ENCODE results near the gene PRDM13. TPM values are rescaled to one million over a fixed set of nuclear protein-coding genes. Genes with fewer than 3 reads are reported as not detected.
"Not testable (repeated sequence)": the region's sequence is repeated elsewhere in the genome, so short reads cannot be mapped to it uniquely, and the experiment has no call there.

PRDM13 gene
- total RNA-seq, 1 donor from 2014 or later = not detected

DNA sequence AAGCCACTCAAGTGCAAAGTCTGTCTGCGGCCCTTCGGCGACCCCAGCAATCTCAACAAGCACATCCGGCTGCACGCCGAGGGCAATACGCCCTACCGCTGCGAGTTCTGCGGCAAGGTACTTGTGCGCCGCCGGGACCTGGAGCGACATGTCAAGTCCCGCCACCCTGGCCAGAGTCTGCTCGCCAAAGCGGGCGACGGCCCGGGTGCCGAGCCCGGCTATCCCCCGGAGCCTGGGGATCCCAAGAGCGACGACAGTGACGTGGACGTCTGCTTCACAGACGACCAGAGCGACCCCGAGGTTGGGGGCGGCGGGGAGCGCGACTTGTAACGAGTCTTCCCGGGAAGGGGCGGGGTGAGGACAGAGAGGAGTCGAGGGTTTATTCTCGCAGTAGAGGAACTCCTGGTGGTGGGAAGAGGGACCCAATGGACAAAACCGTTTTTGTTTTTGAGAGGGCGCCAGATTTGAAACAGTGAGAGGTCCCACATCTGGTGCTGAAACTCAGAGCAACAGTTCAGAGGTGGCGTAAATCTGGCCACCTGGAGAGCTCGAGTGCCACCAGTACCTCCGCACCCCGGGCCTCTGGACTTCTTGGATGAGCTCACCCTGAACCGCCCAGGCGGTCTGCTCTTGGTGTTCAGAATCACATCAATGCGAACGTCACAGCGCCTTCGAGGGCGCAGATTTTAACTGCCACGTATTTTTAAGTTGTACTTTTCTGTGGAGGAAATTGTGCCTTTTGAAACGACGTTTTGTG lies 8.0 kb downstream of the PRDM13 start:
- intact Hi-C loops (cut with DNase I) = loop anchor here (5.0 kb wide), 1 partner anchor 147 kb away; no protein-coding TSS in a partner anchor
- DNase-seq (ENCODE audit: missing footprints) = no peak
- ATAC-seq = no peak

DNA sequence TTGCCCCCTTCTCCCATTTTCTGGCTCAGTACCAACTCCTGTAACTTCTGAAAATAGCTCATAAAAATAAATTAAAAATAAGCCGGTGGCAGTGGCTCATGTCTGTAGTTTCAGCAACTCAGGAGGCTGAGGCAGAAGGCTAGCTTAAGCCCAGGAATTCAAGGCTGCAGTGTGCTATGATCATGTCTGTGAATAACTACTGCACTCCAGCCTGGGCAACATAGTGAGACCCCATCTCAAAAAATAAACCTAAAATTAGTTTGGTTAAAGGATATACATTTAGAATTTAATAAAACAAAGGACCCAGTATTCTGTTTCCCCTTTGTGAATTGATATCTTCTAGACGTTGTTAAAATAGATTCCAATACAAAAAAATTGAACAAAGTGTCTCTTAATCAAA lies 10.5 kb downstream of the PRDM13 start:
- ATAC-seq (no peak), DNase-seq (ENCODE audit: missing footprints) (no peak)
- intact Hi-C loops (cut with DNase I) = no loop called here

GRCh38 chr6:99618649-99619408 lies 12.2 kb downstream of the PRDM13 start:
- DNase-seq (ENCODE audit: missing footprints) = no peak
- intact Hi-C loops (cut with DNase I) = no loop called here
- no peak for ATAC-seq

GRCh38 chr6:99619409-99619762 lies 12.8 kb downstream of the PRDM13 start:
- ATAC-seq = no peak
- intact Hi-C loops (cut with DNase I) = no loop called here
- DNase-seq (ENCODE audit: missing footprints) = no peak

DNA sequence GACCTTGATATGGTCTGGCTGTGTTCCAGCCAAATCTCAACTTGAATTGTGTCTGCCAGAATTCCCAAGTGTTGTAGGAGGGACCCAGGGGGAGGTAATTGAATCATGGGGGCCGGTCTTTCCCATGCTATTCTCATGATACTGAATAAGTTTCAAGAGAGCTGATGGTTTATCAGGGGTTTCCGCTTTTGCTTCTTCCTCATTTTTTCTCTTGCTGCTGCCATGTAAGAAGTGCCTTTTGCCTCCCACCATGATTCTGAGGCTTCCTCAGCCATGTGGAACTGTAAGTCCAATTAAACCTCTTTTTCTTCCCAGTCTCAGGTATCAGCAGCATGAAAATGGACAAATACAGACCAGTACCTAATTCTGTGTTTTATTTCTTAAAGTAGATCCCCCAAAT lies 15.4 kb downstream of the PRDM13 start:
- intact Hi-C loops (cut with DNase I); ATAC-seq; DNase-seq (ENCODE audit: missing footprints): not testable (repeated sequence)

DNA sequence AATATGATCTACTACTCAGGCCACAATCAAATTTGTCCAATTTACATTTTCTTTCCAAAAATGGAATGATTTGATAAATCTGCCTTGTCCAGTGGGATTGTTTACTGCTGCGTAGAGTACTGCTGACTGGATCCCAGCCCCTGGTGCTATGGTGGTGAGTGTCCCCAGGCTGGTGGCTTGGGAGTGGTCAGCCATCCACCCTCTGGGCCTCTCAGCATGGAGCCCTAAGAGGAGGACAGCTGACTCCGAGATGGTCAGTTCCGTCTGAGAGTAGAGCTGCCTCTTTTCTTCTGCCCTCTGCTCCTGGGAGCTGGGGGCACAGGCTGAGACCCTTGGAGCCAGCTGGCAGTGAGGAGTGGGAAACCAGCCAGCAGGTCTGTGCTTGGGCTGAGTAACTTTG lies 22.7 kb downstream of the PRDM13 start:
- no peak for ATAC-seq
- intact Hi-C loops (cut with DNase I) = no loop called here
- DNase-seq (ENCODE audit: missing footprints) = no peak

DNA sequence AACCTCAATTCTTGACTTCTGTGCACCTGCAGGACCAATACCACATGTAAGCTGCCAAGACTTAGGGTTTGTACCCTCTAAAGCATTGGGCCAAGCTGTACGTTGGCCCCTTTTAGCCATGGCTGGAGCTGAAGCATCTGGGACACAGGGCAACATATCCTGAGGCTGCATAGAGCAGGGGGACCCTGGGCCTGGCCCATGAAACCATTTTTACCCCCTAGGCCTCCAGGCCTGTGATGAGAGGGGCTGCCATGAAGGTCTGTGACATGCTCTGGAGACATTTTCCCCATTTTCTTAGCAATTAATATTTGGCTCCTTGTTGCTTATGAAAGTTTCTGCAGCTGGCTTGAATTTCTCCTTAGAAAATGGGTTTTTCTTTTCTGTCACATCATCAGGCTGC lies 31.0 kb downstream of the PRDM13 start:
- DNase-seq (ENCODE audit: missing footprints) (no peak), ATAC-seq (no peak)
- intact Hi-C loops (cut with DNase I) = no loop called here

DNA sequence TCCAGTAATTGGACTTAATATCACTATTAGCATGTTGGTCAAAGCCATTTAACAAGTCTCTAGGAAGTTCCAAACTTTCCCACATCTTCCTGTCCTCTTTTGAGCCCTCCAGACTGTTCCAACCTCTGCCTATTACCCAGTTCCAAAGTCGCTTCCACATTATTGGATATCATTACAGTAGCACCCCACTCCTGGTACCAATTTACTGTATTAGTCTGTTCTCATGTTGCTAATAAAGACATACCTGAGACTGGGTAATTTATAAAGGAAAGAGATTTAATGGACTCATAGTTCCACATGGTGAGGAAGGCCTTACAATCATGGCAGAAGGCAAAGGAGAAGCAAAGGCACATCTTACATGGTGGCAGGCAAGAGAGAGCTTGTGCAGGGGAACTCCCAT lies 31.7 kb downstream of the PRDM13 start:
- intact Hi-C loops (cut with DNase I); DNase-seq (ENCODE audit: missing footprints); ATAC-seq: not testable (repeated sequence)

DNA sequence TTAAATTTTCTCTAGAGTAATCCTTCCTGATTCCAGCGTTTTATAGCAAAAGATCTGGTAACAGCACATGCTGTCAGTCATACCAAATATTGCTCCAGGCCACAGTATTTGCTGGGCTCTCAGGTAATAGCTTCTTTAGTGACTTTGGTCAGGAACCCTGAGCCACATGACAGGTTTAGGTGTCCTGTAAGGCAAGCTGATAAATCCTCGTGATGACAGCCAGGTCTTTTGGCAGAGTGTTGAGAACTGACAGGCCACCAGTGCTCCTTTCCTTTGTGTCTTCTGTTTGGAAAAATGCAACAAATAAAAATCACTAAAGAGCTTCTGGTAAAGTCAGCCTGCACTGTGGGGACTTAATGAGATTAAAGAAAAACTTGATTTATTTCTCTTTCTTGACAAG lies 34.6 kb downstream of the PRDM13 start:
- DNase-seq (ENCODE audit: missing footprints) (no peak), ATAC-seq (no peak)
- intact Hi-C loops (cut with DNase I) = no loop called here

DNA sequence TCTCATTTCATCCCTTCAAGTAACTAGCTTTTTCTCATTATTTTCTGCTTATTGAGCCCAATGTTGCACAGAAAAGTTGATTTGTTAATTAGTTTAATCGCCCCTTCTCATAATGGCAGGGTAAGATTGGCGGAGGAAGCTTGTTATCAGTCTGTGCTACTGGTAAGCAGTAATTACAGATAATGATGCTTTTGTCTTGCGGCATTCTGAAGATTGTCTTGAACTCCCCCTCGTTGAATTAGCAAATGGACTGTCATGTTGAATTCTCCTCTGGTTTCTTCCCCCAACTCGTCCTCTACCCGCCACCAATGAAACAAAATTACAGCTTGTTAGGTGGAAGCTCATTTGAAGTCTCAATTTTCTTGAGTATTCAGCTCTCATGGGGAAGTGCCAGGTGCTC lies 39.4 kb downstream of the PRDM13 start:
- intact Hi-C loops (cut with DNase I) = no loop called here
- no peak for DNase-seq (ENCODE audit: missing footprints)
- no peak for ATAC-seq

GRCh38 chr6:99650091-99650571 lies 43.5 kb downstream of the PRDM13 start:
- intact Hi-C loops (cut with DNase I); ATAC-seq; DNase-seq (ENCODE audit: missing footprints): not testable (repeated sequence)

DNA sequence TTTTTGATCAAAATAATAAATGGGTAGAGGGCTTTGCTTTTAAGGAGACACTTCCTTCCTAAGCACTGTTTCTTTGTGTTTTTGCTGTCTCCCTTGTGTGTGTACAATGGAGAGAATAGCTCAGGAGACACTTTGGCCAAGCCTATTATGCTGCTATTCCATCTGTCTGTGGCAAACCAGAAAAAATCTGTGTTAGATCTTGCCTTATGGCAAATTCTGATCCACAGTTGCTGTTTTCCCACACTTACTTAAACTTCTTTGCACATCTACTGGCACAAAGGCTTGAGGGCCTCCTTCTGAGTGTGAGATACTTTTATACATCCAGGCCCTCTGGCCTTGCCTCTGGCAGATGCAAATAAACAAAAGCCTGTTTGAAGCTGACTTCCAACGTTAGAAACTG lies 53.6 kb downstream of the PRDM13 start:
- DNase-seq (ENCODE audit: missing footprints) (no peak), ATAC-seq (no peak)
- intact Hi-C loops (cut with DNase I) = no loop called here

DNA sequence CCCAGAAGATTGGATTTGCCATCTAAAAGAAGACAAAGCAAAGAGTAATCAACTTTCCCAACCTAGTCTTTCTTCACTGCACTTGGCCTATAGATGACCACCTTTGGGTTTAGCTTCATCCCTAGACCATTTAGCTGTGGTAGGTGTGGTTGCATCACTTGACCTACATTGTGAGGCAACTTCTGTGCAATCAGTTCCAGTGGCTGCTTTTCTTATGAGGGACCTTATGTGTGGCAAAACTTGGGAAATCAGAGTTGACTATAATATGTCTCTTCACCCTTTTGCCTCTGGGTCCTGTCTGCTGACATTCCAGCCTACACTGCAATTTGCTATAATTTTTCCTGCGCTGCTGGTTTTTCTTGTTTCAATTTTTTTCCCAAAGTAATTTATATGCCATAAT lies 55.2 kb downstream of the PRDM13 start:
- no peak for DNase-seq (ENCODE audit: missing footprints)
- ATAC-seq = no peak
- intact Hi-C loops (cut with DNase I) = no loop called here

- no peak for ATAC-seq
- DNase-seq (ENCODE audit: missing footprints) = no peak
- intact Hi-C loops (cut with DNase I) = no loop called here
These were observed 56.0 kb downstream of the PRDM13 start for GRCh38 chr6:99662616-99663015.

Other genes starting within 250 kb of the PRDM13 start
- 31.4 TPM for gene COQ3, start 212.6 kb upstream of the PRDM13 start, total RNA-seq
- gene PNISR, start 181.5 kb upstream of the PRDM13 start, total RNA-seq = 43.8 TPM
- 9.5 TPM for gene USP45, start 91.4 kb upstream of the PRDM13 start, total RNA-seq
- gene CCNC, start 38.2 kb upstream of the PRDM13 start, total RNA-seq = 18.7 TPM